Prostate gland (tissue), 2 donors: Measurements from ENCODE around the gene MAP2K3.

Experiments used
- POLR2A ChIP-seq: fragments of 450-650 bp; IDR thresholded peaks from one replicate; pipeline ENCODE4 v1.6.1; 2016; ENCODE audit warnings: antibody characterized with exemption, mild to moderate bottlenecking
- TF ChIP-seq, protein P1 (sequence below), 4 experiments: fragments of 200-600 bp in 2 of 4; fragments of 450-650 bp in 2 of 4; sonication (generic) in 2 of 4; IDR thresholded peaks; 1 replicate in 3 of 4; 2 replicates in 1 of 4; pipeline ENCODE4 v1.5.1; 2016 to 2019; ENCODE audit warnings: antibody characterized with exemption in 4 of 4, mild to moderate bottlenecking in 2 of 4, moderate library complexity in 2 of 4

DNA sequence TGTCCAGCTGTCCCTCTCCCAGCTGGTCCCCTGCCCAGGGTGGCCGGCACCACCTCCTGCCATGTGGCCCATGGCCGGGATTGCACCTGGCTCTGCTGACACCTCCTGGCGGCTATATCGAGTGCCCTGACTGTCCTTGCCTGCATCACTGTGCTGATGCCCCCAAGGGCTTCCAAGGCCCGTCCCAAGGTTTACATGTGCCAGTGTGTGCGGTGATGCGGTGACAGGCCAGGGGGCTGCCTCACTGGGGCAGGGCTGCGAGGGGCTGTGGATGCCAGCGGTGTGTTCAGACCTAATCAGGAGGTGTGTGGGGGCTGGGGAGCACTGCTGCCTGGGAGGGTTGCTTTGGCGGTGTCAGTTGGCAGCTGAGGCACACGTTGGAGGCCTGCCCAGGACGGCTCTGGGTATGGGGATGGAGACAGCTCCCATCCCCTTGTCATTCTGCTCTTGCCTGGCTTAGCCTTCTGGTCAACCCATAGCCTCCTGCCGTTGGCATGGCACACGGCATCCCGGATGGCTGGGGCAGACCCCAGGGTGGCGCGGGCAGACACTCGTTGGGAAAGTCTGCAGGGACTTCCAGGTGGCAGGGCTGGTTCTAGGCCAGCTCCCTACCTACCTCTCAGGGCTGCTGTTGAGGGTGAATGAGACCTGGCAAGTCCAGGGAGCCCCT is 5.5 kb downstream of the MAP2K3 start:
- TF ChIP-seq, protein P1, sequence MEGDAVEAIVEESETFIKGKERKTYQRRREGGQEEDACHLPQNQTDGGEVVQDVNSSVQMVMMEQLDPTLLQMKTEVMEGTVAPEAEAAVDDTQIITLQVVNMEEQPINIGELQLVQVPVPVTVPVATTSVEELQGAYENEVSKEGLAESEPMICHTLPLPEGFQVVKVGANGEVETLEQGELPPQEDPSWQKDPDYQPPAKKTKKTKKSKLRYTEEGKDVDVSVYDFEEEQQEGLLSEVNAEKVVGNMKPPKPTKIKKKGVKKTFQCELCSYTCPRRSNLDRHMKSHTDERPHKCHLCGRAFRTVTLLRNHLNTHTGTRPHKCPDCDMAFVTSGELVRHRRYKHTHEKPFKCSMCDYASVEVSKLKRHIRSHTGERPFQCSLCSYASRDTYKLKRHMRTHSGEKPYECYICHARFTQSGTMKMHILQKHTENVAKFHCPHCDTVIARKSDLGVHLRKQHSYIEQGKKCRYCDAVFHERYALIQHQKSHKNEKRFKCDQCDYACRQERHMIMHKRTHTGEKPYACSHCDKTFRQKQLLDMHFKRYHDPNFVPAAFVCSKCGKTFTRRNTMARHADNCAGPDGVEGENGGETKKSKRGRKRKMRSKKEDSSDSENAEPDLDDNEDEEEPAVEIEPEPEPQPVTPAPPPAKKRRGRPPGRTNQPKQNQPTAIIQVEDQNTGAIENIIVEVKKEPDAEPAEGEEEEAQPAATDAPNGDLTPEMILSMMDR (IDR thresholded peaks at IDR 0.05): no peak
- no peak for TF ChIP-seq POLR2A
